NCI-H2227 (cell line): ENCODE measurements around the gene PEAR1.

Source experiments
- DNase-seq: peaks from one replicate; lab custom pipeline; 2025; ENCODE audit not compliant: unreplicated experiment; lab: John Stamatoyannopoulos, UW

The PEAR1 gene

DNA sequence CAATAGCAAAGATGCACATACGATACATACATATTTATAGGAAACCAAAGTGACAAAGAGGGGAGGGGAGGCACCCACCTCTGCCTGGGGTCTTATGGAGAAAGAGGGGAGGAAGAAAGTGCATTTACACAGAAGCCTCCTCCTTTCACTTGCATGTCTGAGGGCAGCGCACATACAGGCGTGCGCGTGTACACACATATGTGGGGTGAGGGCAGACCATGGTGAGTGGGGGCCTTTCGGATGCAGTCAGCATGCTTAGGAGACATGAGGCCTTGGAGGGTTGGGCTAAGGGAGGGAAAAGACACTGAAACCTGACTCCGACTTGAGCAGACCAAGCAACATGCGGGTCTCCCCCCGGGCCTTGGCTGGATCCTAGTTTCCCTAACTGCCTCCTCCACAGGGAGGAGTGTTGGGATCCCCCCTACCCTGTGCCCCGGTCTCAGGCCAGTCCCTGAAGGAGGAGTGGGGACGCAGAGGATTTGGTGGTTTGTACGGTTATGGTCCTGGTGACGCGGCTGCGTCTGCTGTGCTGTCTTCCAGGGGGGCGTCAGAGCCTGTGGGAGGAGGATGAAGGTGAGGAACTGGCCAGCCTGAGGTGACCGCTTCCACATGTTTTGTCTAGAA lies 42.1 kb downstream of the PEAR1 start:
- no peak for DNase-seq

GRCh38 chr1:156936191-156936590 lies 42.7 kb downstream of the PEAR1 start:
- no peak for DNase-seq

- DNase-seq, result no peak
Measured at GRCh38 chr1:156936721-156937220, 43.3 kb downstream of the PEAR1 start.

GRCh38 chr1:156937883-156938282 lies 44.4 kb downstream of the PEAR1 start:
- no peak for DNase-seq

DNA sequence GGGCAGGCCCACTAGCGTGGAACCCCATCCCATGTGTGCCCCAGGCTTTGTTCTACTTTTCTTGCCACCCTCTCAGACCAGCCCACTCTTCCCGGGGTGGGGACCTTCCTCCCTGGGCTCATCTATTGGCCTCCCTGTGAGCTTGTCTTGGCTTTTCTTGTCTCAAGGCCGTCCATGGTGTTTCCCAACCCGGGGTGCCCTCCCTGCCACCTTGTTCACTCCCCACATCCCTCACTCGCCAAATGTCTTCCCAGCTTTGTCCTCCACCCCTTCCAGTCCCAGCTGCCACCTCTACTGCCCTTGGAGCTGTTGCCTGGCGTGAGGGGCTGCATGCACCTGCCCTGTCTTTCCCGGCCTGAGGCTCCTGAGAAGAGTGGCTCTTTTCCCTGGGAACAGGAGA lies 45.3 kb downstream of the PEAR1 start:
- no peak for DNase-seq

- DNase-seq, result no peak
Measured at GRCh38 chr1:156939786-156940334, 46.3 kb downstream of the PEAR1 start.

DNA sequence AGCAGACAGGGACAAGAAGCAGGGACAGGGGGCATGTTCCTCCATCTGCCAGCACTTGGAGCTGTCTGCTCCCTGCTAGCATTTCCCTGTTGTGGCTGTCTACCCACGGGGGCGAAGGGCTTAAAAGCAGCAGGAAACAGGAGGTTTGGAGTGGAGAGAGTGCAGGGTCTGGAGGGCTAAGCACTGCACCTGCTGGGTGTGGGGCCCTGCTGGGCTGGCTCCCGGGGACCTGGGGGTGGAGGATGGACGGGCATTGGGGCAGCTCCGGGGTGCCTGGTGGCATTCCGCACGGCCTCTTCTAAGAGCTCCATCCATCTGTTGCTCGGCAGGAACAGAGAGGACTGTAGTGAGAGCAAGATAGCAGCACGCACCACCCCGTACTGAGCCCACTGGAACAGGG lies 48.2 kb downstream of the PEAR1 start:
- DNase-seq, result no peak

- DNase-seq, result no peak
Measured at GRCh38 chr1:156942176-156942575, 48.7 kb downstream of the PEAR1 start.

GRCh38 chr1:156942576-156942975 lies 49.1 kb downstream of the PEAR1 start:
- DNase-seq, result no peak

DNA sequence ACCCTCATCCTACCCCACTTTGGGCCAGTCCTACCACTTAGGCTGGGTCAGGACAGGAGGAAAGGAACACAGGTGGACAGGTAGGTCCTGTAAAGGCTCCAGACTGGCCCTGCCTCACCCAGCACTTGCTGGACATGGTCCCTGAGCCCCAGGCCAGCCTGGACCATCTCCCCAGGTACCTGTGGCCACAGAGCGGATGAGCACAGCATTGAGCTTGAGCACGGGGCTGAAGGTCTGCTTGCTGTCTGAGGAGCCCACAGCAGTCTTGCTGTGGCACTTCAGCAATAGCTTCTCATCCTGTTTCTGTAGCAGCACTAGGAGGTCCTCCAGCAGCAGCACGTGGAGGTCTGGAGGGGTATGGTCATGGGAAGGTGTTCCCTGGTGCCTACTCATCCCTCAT lies 50.2 kb downstream of the PEAR1 start:
- no peak for DNase-seq

- DNase-seq, result no peak
Measured at GRCh38 chr1:156944268-156944667, 50.8 kb downstream of the PEAR1 start.

DNA sequence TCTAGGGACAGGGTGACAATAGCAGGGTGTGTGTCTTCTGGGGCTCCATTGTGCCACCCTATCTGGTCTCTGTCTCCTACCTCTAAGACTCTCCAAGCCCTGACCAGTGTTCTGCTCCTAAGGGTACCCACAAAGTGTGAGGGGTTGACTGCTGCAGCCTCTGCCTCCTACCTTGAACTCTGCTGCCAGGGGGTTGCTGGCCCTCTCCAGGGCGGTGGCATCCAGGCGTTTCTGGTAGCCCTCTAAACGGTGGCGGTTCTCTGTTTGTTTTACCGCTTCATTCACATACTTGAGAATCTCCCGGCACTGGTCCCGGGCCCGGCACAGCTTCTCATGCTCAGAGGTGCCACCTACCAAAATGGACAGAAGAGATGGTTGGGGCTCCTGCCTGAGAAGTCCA lies 51.3 kb downstream of the PEAR1 start:
- no peak for DNase-seq

DNA sequence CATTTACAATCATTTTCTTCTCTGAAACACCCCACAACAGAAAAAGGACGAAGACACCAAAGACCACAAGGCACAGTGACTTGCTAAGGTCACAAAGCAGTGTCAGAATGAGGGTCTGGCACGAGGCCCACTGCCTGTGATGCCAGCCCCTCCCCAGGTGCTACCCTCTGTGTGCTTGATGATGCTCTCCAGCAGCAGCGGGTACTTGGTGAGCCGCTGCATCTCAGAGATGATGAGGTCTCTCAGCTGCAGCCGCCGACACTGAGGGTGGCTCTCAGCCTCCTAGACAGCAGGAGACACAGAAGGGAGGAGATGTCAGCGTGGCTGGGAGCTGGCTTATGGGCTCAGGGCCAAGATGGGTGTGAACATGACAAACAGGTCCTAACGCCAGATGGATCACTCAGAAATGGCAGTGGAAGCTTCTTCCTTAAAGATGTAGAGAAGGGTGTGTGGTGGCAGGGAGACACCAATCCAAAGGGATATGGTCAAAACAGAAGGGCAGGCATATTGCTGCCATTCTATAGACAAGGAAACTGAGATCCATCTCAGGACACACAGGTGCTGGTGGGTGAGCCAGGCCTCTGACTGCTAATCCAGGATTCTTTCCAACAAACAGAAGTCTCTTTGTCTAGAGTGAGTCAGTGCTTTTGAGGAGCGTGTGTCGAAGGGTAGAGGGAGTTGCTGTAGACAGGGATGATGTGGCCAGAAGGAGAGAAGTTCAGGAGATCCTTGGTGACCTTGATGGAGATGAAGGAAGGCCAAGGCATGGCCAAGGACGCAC lies 52.6 kb downstream of the PEAR1 start:
- no peak for DNase-seq

GRCh38 chr1:156947127-156947526 lies 53.6 kb downstream of the PEAR1 start:
- DNase-seq, result no peak

DNA sequence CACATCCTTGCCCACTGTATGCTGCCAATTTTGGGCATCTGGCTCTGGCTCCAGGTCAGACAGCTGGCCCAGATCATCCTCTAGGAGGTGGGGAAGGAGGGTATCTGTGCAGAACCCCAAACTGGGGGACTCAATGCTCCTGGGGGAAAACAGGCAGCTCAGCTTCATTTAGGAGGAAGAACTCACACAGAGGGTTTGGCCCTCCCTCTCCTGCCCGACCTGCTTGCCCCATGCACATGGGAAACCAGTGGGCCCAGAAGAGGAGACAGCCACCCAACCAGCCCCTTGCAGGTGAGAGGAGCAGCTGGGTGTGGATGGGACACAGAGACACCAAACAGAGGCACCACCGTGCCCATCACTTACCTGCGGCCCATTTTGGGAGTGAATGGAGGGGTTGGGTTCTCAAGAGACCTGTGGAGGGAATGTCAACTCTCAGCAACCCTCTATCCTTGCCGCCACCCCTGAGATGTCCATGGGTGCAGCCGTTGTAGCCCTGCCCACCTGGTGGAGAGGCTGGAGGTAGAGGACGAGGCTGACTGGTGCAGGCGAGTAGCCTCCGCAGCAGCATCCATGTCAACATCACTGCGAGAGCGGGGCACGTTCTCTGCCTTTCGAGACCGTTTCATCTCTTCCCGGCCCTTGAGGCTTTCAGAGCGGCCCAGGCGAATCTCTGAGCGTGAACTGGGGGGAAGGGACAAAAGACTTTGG lies 54.5 kb downstream of the PEAR1 start:
- DNase-seq, result no peak

DNA sequence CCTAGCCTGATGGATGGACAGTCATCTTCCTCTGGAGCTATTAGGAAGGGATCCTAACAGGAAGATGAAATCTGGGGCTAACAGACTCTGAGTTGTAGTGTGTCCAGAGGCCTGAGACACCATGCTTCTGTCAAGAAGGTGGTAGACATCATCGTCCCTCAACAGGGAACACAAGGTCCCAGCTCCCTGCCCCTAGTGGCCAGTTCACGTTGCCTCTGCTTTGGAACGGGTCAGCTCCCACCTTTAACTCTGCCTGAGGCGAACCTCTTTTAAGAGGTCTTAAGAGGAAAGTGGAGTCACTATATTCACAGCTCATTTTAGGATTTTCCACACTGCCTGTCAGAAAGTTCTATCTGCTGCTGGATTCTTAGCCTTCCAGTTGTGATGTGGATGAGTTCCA lies 55.2 kb downstream of the PEAR1 start:
- no peak for DNase-seq

DNA sequence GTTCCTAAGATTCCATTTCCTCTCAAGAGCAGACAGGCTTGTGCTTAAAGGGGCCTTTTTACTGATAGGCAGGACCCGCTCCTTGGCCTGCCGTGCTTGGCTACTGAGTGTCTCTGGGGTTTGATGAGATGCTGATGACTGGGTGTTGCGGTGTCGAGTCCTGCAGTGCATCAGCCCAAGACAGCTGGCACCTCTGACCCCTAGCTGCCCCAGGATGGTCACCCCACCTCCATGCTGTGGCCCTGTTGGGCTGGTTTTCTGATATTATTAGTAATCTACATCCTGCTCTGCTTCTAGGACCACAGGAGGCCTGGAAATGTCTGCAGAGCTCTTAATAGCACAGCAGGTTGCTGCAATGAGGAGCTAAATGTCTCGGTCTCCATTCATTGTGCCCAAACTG lies 55.6 kb downstream of the PEAR1 start:
- no peak for DNase-seq

GRCh38 chr1:156951371-156951770 lies 57.9 kb downstream of the PEAR1 start:
- no peak for DNase-seq

GRCh38 chr1:156953571-156953970 lies 60.1 kb downstream of the PEAR1 start:
- DNase-seq, result no peak

DNA sequence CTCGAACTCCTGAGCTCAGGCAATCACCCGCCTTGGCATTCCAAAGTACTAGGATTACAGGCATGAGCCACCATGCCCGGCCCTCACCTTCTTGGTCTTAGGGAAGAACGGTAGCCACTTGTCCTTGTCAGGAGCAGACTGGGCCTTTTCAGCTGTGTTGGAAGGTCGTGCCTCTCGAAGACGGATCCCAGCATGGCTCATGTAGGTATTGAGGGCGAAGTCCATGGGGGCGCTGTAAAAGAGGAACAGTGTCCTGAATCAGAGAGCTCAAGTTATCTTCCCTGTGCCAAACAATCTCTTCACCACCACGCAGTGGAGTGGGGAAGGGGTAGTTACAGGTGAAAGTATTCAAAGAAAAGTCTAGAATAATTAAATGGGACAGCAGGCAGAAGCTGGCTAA lies 62.8 kb downstream of the PEAR1 start:
- no peak for DNase-seq

- no peak for DNase-seq
Measured at GRCh38 chr1:156957634-156958033, 64.1 kb downstream of the PEAR1 start.

GRCh38 chr1:156958247-156958714 lies 64.8 kb downstream of the PEAR1 start:
- DNase-seq, result no peak
